GM12878 (cell line): ENCODE results near the gene OSBPL2. TPM values are rescaled to one million over a fixed set of nuclear protein-coding genes. Genes with fewer than 3 reads are reported as not detected.

ENCODE experiments used
- ATAC-seq: fragments of 200-7000 bp; cut with Tn5 transposase; 3 replicates; pipeline ENCODE4 v1.9.1; 2020; ENCODE audit warnings: mild to moderate bottlenecking, moderate library complexity
- BruUV-seq: library from RNA; stranded (reverse); fragments of 400-500 nt; replicated peaks from 2 replicates; lab custom pipeline; 2021; lab: Mats Ljungman, UMichigan
- CTCF ChIA-PET: fragments of 300-600 bp; sonication (Branson Sonifier 250); formaldehyde crosslinking; extraction: SDS; loops from one replicate; lab custom pipeline; 2021; ENCODE audit warnings: inconsistent platforms; lab: Yijun Ruan, JAX
- POLR2A ChIA-PET: fragments of 350-600 bp; formaldehyde crosslinking; extraction: SDS; loops from one replicate; lab custom pipeline; 2021; ENCODE audit warnings: inconsistent platforms; lab: Charles Lee
- RAD21 ChIA-PET: fragments of 300-600 bp; sonication (Branson Sonifier 250); formaldehyde crosslinking; loops from one replicate; lab custom pipeline; 2023; ENCODE audit warnings: antibody characterized with exemption; ENCODE audit not compliant: unreplicated experiment; lab: Charles Lee
- SMC1A ChIA-PET: fragments of 300-600 bp; sonication (Branson Sonifier 250); formaldehyde crosslinking; loops from one replicate; lab custom pipeline; 2023; ENCODE audit not compliant: unreplicated experiment, uncharacterized antibody; lab: Charles Lee
- DNase-seq: peaks from one replicate; pipeline ENCODE4 v3.0.0-alpha.2; 2011; ENCODE audit warnings: low read depth, low spot score
- FAIRE-seq: peaks from 3 replicates; lab custom pipeline; 2011; peaks lifted over from hg19 to GRCh38; lab: Jason Lieb, UNC
- H2AFZ ChIP-seq: 2 replicates; pipeline ENCODE4 v1.6.0; 2011; ENCODE audit warnings: low read depth, low read length, control low read depth; ENCODE audit not compliant: control insufficient read depth
- H3K27ac ChIP-seq: 2 replicates; pipeline ENCODE4 v1.5.1; 2011; ENCODE audit warnings: control low read depth; ENCODE audit not compliant: control insufficient read depth, insufficient read depth
- H3K27me3 ChIP-seq, 2 experiments: replicated peaks in 1 of 2; 2 replicates each; pipeline versions ENCODE4 v1.6.0 to v1.6.1; 2011; ENCODE audit warnings: low read length in 1 of 2; ENCODE audit not compliant: control insufficient read depth in 2 of 2, insufficient read depth in 2 of 2
- H3K36me3 ChIP-seq, 2 experiments: 2 replicates each; pipeline ENCODE4 v1.5.1; 2011; ENCODE audit warnings: low read length in 1 of 2; ENCODE audit not compliant: control insufficient read depth in 2 of 2, insufficient read depth in 2 of 2
- H3K4me1 ChIP-seq: 2 replicates; pipeline ENCODE4 v1.6.1; 2011; ENCODE audit warnings: mild to moderate bottlenecking, low read length, moderate library complexity, mixed read lengths; ENCODE audit not compliant: control insufficient read depth, insufficient read depth
- H3K4me2 ChIP-seq: 2 replicates; pipeline ENCODE4 v1.6.0; 2011; ENCODE audit warnings: control low read depth; ENCODE audit not compliant: control insufficient read depth, insufficient read depth
- H3K4me3 ChIP-seq: fragments of 200-600 bp; sonication (generic); 2 replicates; pipeline ENCODE4 v1.5.1; 2016
- H3K79me2 ChIP-seq: 2 replicates; pipeline ENCODE4 v1.6.0; 2011; ENCODE audit warnings: low read length; ENCODE audit not compliant: control insufficient read depth, insufficient read depth
- H3K9ac ChIP-seq: 2 replicates; pipeline ENCODE4 v1.8.0; 2011; ENCODE audit warnings: low read length, control low read depth, mixed read lengths; ENCODE audit not compliant: control insufficient read depth, insufficient read depth
- H3K9me3 ChIP-seq: replicated peaks from 3 replicates; pipeline ENCODE4 v1.5.1; 2011; ENCODE audit warnings: mild to moderate bottlenecking, low read length; ENCODE audit not compliant: control insufficient read depth, insufficient read depth
- H4K20me1 ChIP-seq: 2 replicates; pipeline ENCODE4 v1.6.0; 2011; ENCODE audit not compliant: control insufficient read depth, insufficient read depth
- ASH2L ChIP-seq: fragments of 300-600, 200-600 bp; sonication (generic); IDR thresholded peaks from 2 replicates; pipeline ENCODE4 v1.6.1; 2017; ENCODE audit warnings: low read depth, mild to moderate bottlenecking, borderline replicate concordance
- CHD2 ChIP-seq: IDR thresholded peaks from 2 replicates; pipeline ENCODE4 v1.6.1; 2011; ENCODE audit warnings: low read depth, low read length, improper control_type of control experiment, borderline replicate concordance
- CHD4 ChIP-seq: fragments of 200-600 bp; sonication (generic); IDR thresholded peaks from 2 replicates; pipeline ENCODE4 v1.6.1; 2016; ENCODE audit warnings: mild to moderate bottlenecking
- EZH2 ChIP-seq: IDR thresholded peaks from 2 replicates; pipeline ENCODE4 v1.6.1; 2012; ENCODE audit warnings: low read depth, mild to moderate bottlenecking, control low read depth, inconsistent platforms, low read length, borderline replicate concordance; ENCODE audit not compliant: control insufficient read depth
- HCFC1 ChIP-seq: fragments of 150-350 bp; IDR thresholded peaks from 2 replicates; pipeline ENCODE4 v1.6.1; 2014; ENCODE audit warnings: low read length
- JUND ChIP-seq: IDR thresholded peaks from 2 replicates; pipeline ENCODE4 v1.6.1; 2012; ENCODE audit warnings: low read depth, mild to moderate bottlenecking, low read length, improper control_type of control experiment, moderate library complexity
- LARP7 ChIP-seq: fragments of 450-650 bp; IDR thresholded peaks from 2 replicates; pipeline ENCODE4 v1.6.1; 2017; ENCODE audit warnings: mild to moderate bottlenecking
- PML ChIP-seq: IDR thresholded peaks from 2 replicates; pipeline ENCODE4 v1.6.1; 2012; ENCODE audit warnings: low read length, inconsistent platforms
- POLR2A ChIP-seq: IDR thresholded peaks from 2 replicates; pipeline ENCODE4 v1.6.1; 2011; ENCODE audit warnings: low read depth, mild to moderate bottlenecking, low read length
- SPI1 ChIP-seq: IDR thresholded peaks from 2 replicates; pipeline ENCODE4 v1.6.1; 2011; ENCODE audit warnings: low read depth, mild to moderate bottlenecking, low read length, moderate library complexity, borderline replicate concordance; ENCODE audit not compliant: insufficient read depth
- TAF1 ChIP-seq: IDR thresholded peaks from 2 replicates; pipeline ENCODE4 v1.6.1; 2011; ENCODE audit warnings: mild to moderate bottlenecking, low read depth, low read length, borderline replicate concordance
- WGBS: methylation state at CpG from one replicate; pipeline ENCODE4 v1.1.6; 2016; ENCODE audit warnings: low lambda C conversion rate; ENCODE audit not compliant: insufficient replicate concordance, insufficient coverage; ENCODE audit errors: missing lambda C conversion rate; 5-methylcytosine and 5-hydroxymethylcytosine counted together
- in situ Hi-C: fragments of 300-500 bp; cut with MboI; formaldehyde crosslinking; loops from 9 replicates; pipeline ENCODE4 v1.14.3; 2018; ENCODE audit warnings: mixed read lengths
- intact Hi-C: fragments of 100-400 bp; cut with micrococcal nuclease; formaldehyde crosslinking; loops from one replicate; pipeline ENCODE4 v1.14.2; 2022; ENCODE audit not compliant: unreplicated experiment
- polyA plus RNA-seq, 11 experiments: library from polyadenylated mRNA; depleted of rRNA in 4 of 11; unstranded in 6 of 11; stranded (reverse) in 5 of 11; fragments of >200 nt; fragmentation: Nextera tagmentation in 4 of 11; fragmentation: Illumina TruSeq in 1 of 11; extraction: Ambion mirVana in 4 of 11; extraction: Trizol in 1 of 11; gene quantifications; 1 replicate in 1 of 11; 2 replicates in 10 of 11; pipeline versions ENCODE4 v1.2.1 to v1.2.3, GENCODE V29; 2011 to 2016; ENCODE audit warnings: inconsistent platforms in 2 of 11, missing spikeins in 2 of 11, low read depth in 1 of 11
- total RNA-seq, 4 experiments: library from RNA; depleted of rRNA in 3 of 4; stranded (reverse); fragments of >200 nt in 3 of 4; fragmentation: Illumina TruSeq in 1 of 4; extraction: Trizol in 1 of 4; gene quantifications; 2 replicates each; pipeline versions ENCODE4 v1.2.1 to v1.2.3, GENCODE V29; 2013 to 2021
- TF ChIP-seq, protein P1 (sequence below): fragments of 450-650 bp; IDR thresholded peaks from 2 replicates; pipeline ENCODE4 v1.6.1; 2017; ENCODE audit warnings: antibody characterized with exemption, mild to moderate bottlenecking, moderate library complexity

The OSBPL2 gene
- total and polyA plus RNA-seq, 10 of the 15 experiments (the other 5 are each of a cell fraction or from before 2014, with no cell fraction given), result 2.8 to 22.3 (median 14.7) TPM

DNA sequence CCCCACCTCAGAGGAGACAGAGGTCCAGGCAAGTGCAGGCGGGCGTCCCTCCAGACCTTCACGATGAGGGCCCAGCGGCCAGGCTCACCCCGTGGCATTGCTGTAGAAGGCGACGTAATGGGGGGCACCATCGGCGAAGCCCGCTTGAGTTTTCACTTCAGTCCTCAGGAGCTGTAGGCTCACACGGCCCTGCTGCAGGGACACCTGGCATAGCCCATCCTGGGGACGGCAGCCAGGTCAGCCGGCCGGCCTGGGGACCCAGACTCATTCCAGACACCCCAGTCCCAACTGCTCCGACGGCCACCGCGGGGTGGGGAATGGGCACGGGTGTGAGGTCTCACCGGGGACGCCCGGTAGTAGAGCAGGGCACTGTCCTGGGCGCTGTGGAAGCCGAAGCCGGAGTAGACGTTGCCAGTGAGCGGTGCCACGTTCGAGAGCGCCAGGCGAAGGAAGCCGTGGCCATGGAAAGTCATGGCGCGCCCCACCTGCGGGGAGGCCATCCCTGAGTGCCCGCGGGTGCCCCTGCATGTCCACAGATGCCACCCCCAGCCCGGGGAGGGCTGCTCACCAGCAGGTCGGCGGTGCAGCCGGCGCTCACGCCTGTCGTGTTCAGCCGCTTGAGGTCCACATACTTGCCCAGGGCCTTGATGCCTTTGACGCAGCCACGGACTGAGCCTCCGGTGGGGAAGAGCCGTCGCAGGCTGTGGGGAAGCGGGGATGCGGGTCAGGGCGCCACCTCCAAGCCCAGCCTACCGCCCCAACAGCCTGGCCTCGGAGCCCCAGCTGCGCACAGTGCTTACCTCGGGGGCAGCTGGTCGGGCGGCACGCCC is 73.7 kb downstream of the OSBPL2 start:
- FAIRE-seq (no peak), ATAC-seq (no peak), DNase-seq (no peak)
- intact Hi-C loops, result no loop called here
- Histone ChIP-seq H2AFZ (no peak overlapping the region), H4K20me1 (no peaks in the 10 kb centered on the region), H3K27me3 (no peaks in the 10 kb centered on the region), H3K79me2 (no peaks in the 10 kb centered on the region), H3K4me2 (no peak overlapping the region), H3K9ac (no peak overlapping the region), H3K4me1 (no peaks in the 10 kb centered on the region), H3K9me3 (no peaks in the 10 kb centered on the region; the same call in 2 of the 3 replicates), H3K27ac (no peak overlapping the region), H3K4me3 (no peak overlapping the region), H3K36me3 (peaks cover 6 to 14% of the 10 kb centered on the region in 2 experiments; a peak in 3 of 4 replicates)
- BruUV-seq, result no TSS peak
- ChIA-PET SMC1A (no interaction called here), CTCF (no interaction called here), POLR2A (interaction anchor here (0.6 kb wide), 1 partner anchor 64 kb away, joined by 3 read pairs; no protein-coding TSS in a partner anchor), RAD21 (no interaction called here)
- WGBS, result 95% methylated on average over 58 of the region's 60 CpGs
- in situ Hi-C loops, result no loop called here
- no peak for TF ChIP-seq ASH2L
- no peak for TF ChIP-seq SPI1
- TF ChIP-seq HCFC1, result no peak
- TF ChIP-seq LARP7, result no peak
- TF ChIP-seq TAF1, result no peak
- no peak for TF ChIP-seq CHD4
- no peak for TF ChIP-seq POLR2A
- TF ChIP-seq EZH2, result no peak
- TF ChIP-seq CHD2, result no peak
- no peak for TF ChIP-seq JUND
- TF ChIP-seq PML, result no peak
- TF ChIP-seq, protein P1, sequence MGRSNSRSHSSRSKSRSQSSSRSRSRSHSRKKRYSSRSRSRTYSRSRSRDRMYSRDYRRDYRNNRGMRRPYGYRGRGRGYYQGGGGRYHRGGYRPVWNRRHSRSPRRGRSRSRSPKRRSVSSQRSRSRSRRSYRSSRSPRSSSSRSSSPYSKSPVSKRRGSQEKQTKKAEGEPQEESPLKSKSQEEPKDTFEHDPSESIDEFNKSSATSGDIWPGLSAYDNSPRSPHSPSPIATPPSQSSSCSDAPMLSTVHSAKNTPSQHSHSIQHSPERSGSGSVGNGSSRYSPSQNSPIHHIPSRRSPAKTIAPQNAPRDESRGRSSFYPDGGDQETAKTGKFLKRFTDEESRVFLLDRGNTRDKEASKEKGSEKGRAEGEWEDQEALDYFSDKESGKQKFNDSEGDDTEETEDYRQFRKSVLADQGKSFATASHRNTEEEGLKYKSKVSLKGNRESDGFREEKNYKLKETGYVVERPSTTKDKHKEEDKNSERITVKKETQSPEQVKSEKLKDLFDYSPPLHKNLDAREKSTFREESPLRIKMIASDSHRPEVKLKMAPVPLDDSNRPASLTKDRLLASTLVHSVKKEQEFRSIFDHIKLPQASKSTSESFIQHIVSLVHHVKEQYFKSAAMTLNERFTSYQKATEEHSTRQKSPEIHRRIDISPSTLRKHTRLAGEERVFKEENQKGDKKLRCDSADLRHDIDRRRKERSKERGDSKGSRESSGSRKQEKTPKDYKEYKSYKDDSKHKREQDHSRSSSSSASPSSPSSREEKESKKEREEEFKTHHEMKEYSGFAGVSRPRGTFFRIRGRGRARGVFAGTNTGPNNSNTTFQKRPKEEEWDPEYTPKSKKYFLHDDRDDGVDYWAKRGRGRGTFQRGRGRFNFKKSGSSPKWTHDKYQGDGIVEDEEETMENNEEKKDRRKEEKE, result no peak
